K562 (cell line): Measurements from ENCODE around the gene LRRC8E. TPM values are rescaled to one million over a fixed set of nuclear protein-coding genes. Genes with fewer than 3 reads are reported as not detected.
"Not testable (repeated sequence)": the region's sequence is repeated elsewhere in the genome, so short reads cannot be mapped to it uniquely, and the experiment has no call there.

Source experiments
- ATAC-seq: fragments of 200-7000 bp; cut with Tn5 transposase; 3 replicates; pipeline ENCODE4 v1.9.1; 2020; ENCODE audit warnings: moderate library complexity
- BruUV-seq: library from RNA; stranded (reverse); fragments of 400-500 nt; replicated peaks from 2 replicates; lab custom pipeline; 2021; lab: Mats Ljungman, UMichigan
- CTCF ChIA-PET: fragments of 300-600 bp; formaldehyde crosslinking; extraction: SDS; loops from one replicate; lab custom pipeline; 2021; ENCODE audit warnings: low intra/inter-chr PET ratio; lab: Yijun Ruan, JAX
- POLR2A ChIA-PET: fragments of 300-600, 350-650 bp; sonication (Branson Sonifier 250); formaldehyde crosslinking; extraction: SDS; loops from one replicate; lab custom pipeline; 2021; ENCODE audit warnings: antibody characterized with exemption, inconsistent platforms; lab: Yijun Ruan, JAX
- DNase-seq, 4 experiments: peaks; one replicate each; pipeline versions ENCODE4 v3.0.0 to v3.0.0-alpha.2; 2011 to 2018; ENCODE audit warnings: low spot score in 3 of 4, mixed read lengths in 3 of 4; ENCODE audit errors: extremely low read depth in 1 of 4
- FAIRE-seq: peaks from 2 replicates; lab custom pipeline; 2011; peaks lifted over from hg19 to GRCh38; lab: Jason Lieb, UNC
- H2AFZ ChIP-seq: 2 replicates; pipeline ENCODE4 v1.6.0; 2011; ENCODE audit warnings: low read depth, low read length, control low read depth, inconsistent platforms
- H3K27ac ChIP-seq: fragments of 200-600 bp; 3 replicates; pipeline ENCODE4 v1.8.0; 2011; ENCODE audit warnings: low read depth, mild to moderate bottlenecking, control low read depth, inconsistent platforms, low read length, moderate library complexity, mixed read lengths; ENCODE audit errors: extremely low read depth
- H3K27me3 ChIP-seq, 2 experiments: fragments of 300-600 bp in 1 of 2; 2 replicates in 1 of 2; 3 replicates in 1 of 2; pipeline versions ENCODE4 v1.6.0 to v1.8.0; 2011; ENCODE audit warnings: inconsistent platforms in 2 of 2, low read length in 2 of 2, mild to moderate bottlenecking in 1 of 2, mixed read lengths in 1 of 2, moderate library complexity in 1 of 2; ENCODE audit not compliant: control insufficient read depth in 2 of 2, insufficient read depth in 2 of 2
- H3K36me3 ChIP-seq: fragments of 300-600 bp; 3 replicates; pipeline ENCODE4 v1.8.0; 2011; ENCODE audit warnings: mild to moderate bottlenecking, low read length, inconsistent platforms; ENCODE audit not compliant: control insufficient read depth, insufficient read depth
- H3K4me1 ChIP-seq, 2 experiments: fragments of 200-600 bp in 1 of 2; replicated peaks in 1 of 2; 2 replicates in 1 of 2; 3 replicates in 1 of 2; pipeline versions ENCODE4 v1.5.1 to v1.8.0; 2011; ENCODE audit warnings: inconsistent platforms in 2 of 2, low read length in 2 of 2, mild to moderate bottlenecking in 1 of 2, mixed read lengths in 1 of 2, moderate library complexity in 1 of 2; ENCODE audit not compliant: control insufficient read depth in 2 of 2, insufficient read depth in 2 of 2
- H3K4me2 ChIP-seq: 2 replicates; pipeline ENCODE4 v1.6.1; 2011; ENCODE audit warnings: low read length, control low read depth, inconsistent platforms, mixed read lengths; ENCODE audit not compliant: insufficient read depth
- H3K4me3 ChIP-seq: fragments of 200-600 bp; sonication (generic), shearing (Covaris generic); 2 replicates; pipeline ENCODE4 v1.5.1; 2016; ENCODE audit warnings: control low read depth, inconsistent platforms
- H3K79me2 ChIP-seq: fragments of 200-600 bp; 3 replicates; pipeline ENCODE4 v1.8.0; 2011; ENCODE audit warnings: low read length, inconsistent platforms; ENCODE audit not compliant: control insufficient read depth, insufficient read depth
- H3K9ac ChIP-seq, 2 experiments: 2 replicates each; pipeline versions ENCODE4 v1.6.0 to v1.6.1; 2011; ENCODE audit warnings: low read depth in 2 of 2, low read length in 2 of 2, control low read depth in 1 of 2, inconsistent platforms in 1 of 2, mild to moderate bottlenecking in 1 of 2, mixed read lengths in 1 of 2; ENCODE audit not compliant: insufficient read depth in 1 of 2
- H3K9me1 ChIP-seq: one replicate; pipeline ENCODE4 v1.6.0; 2011; ENCODE audit warnings: inconsistent platforms, mild to moderate bottlenecking, low read length, moderate library complexity; ENCODE audit not compliant: control insufficient read depth, insufficient read depth
- H3K9me3 ChIP-seq: replicated peaks from 2 replicates; pipeline ENCODE4 v1.5.1; 2011; ENCODE audit warnings: low read depth, low read length, inconsistent platforms; ENCODE audit not compliant: control insufficient read depth, insufficient read depth
- H4K20me1 ChIP-seq: replicated peaks from 2 replicates; pipeline ENCODE4 v1.6.1; 2011; ENCODE audit warnings: low read length, inconsistent platforms, mixed read lengths; ENCODE audit not compliant: control insufficient read depth, insufficient read depth
- TFAP4 ChIP-seq: sonication (generic); formaldehyde crosslinking; IDR thresholded peaks from 2 replicates; pipeline ENCODE4 v1.8.0; 2022; ENCODE audit warnings: missing genetic modification reagents, mild to moderate bottlenecking, moderate library complexity, borderline replicate concordance
- WGBS: fragments of 100-300 bp; shearing (Covaris generic); methylation state at CpG from one replicate; pipeline ENCODE4 v1.1.6; 2016; ENCODE audit warnings: low coverage, mixed read lengths; ENCODE audit not compliant: insufficient coverage; ENCODE audit errors: missing lambda C conversion rate; 5-methylcytosine and 5-hydroxymethylcytosine counted together
- in situ Hi-C: fragments of 300-500 bp; cut with MboI; formaldehyde crosslinking; loops from 4 replicates; pipeline ENCODE4 v1.15.0; 2018; ENCODE audit warnings: inconsistent platforms, mixed read lengths
- intact Hi-C: fragments of 100-400 bp; cut with micrococcal nuclease; formaldehyde crosslinking; loops from 2 replicates; pipeline ENCODE4 v1.14.2; 2022
- polyA plus RNA-seq, 8 experiments: library from polyadenylated mRNA; depleted of rRNA in 4 of 8; stranded (reverse) in 5 of 8; unstranded in 3 of 8; fragments of >200 nt; fragmentation: Nextera tagmentation in 2 of 8; fragmentation: Illumina TruSeq in 1 of 8; extraction: Ambion mirVana in 2 of 8; extraction: Trizol in 1 of 8; gene quantifications; 2 replicates each; pipeline versions ENCODE4 v1.2.1 to v1.2.3, GENCODE V29; 2011 to 2014; ENCODE audit warnings: inconsistent platforms in 1 of 8, missing spikeins in 1 of 8
- total RNA-seq, 7 experiments: library from RNA; depleted of rRNA in 6 of 7; stranded (reverse); fragments of >200 nt in 6 of 7; fragmentation: Illumina TruSeq in 2 of 7; extraction: Trizol in 2 of 7; gene quantifications; 2 replicates each; pipeline versions ENCODE4 v1.2.1 to v1.2.3, GENCODE V29; 2011 to 2021; ENCODE audit warnings: low replicate concordance in 1 of 7

LRRC8E gene
- total and polyA plus RNA-seq, 9 of the 15 experiments (the other 6 are each of a cell fraction or from before 2014, with no cell fraction given), result 0.08 to 5.7 (median 3.5) TPM; not detected in 1

- H3K9me3 ChIP-seq, H3K9ac ChIP-seq, in situ Hi-C loops, H3K4me3 ChIP-seq, H3K27me3 ChIP-seq, DNase-seq, ATAC-seq, POLR2A ChIA-PET, FAIRE-seq, H3K9me1 ChIP-seq, H4K20me1 ChIP-seq, BruUV-seq, CTCF ChIA-PET, H2AFZ ChIP-seq, H3K27ac ChIP-seq, intact Hi-C loops: not testable (repeated sequence)
- TF ChIP-seq TFAP4 (CRISPR knock-in tag), result 0 out of 2 replicates have a peak, but pooled peaks have one; percentile 4
- peaks cover 14% of the 10 kb centered on the region for H3K79me2 ChIP-seq
- H3K4me1 ChIP-seq, result peaks cover 9 to 71% of the 10 kb centered on the region in 2 experiments
- peaks cover 17% of the 10 kb centered on the region; the same call in 1 of the 3 replicates for H3K36me3 ChIP-seq
- peak overlapping the region; percentile 97; the same call in 1 of the 2 replicates for H3K4me2 ChIP-seq
- WGBS, result 98% methylated on average over 16 of the region's 29 CpGs
These were observed 29.8 kb downstream of the LRRC8E start for GRCh38 chr19:7918062-7918614.
